Kidney (tissue), 14 donors: Measurements from ENCODE around the gene ZC3H15. TPM values are rescaled to one million over a fixed set of nuclear protein-coding genes. Genes with fewer than 3 reads are reported as not detected.
"Not testable (repeated sequence)": the region's sequence is repeated elsewhere in the genome, so short reads cannot be mapped to it uniquely, and the experiment has no call there.

Experiments used
- DNase-seq, 5 donors: peaks; one replicate each; pipeline ENCODE4 v3.0.0-alpha.2; 2013 to 2020
- FAIRE-seq: peaks from 2 replicates; lab custom pipeline; 2012; peaks lifted over from hg19 to GRCh38; lab: Jason Lieb, UNC
- H3K27ac ChIP-seq, 2 donors: one replicate each; pipeline ENCODE4 v1.7.0; 2013; ENCODE audit warnings: low read depth in 2 of 2, low read length in 2 of 2, inconsistent platforms in 1 of 2
- H3K27me3 ChIP-seq: one replicate; pipeline ENCODE4 v1.7.1; 2013; ENCODE audit warnings: low read length, inconsistent platforms; ENCODE audit not compliant: control insufficient read depth, insufficient read depth
- H3K36me3 ChIP-seq, 3 donors: one replicate each; pipeline versions ENCODE4 v1.7.0 to v1.7.1; 2013; ENCODE audit warnings: low read length in 3 of 3, control low read depth in 1 of 3, inconsistent platforms in 1 of 3; ENCODE audit not compliant: insufficient read depth in 3 of 3, control insufficient read depth in 2 of 3
- H3K4me1 ChIP-seq, 3 donors: one replicate each; pipeline versions ENCODE4 v1.7.0 to v1.7.1; 2013; ENCODE audit warnings: low read length in 3 of 3, inconsistent platforms in 1 of 3, low read depth in 1 of 3; ENCODE audit not compliant: control insufficient read depth in 2 of 3, insufficient read depth in 2 of 3
- H3K4me3 ChIP-seq, 3 donors: one replicate each; pipeline versions ENCODE4 v1.7.0 to v1.8.1; 2013; ENCODE audit warnings: low read length in 3 of 3, control low read depth in 1 of 3, inconsistent platforms in 1 of 3
- H3K9ac ChIP-seq, 3 donors: one replicate each; pipeline versions ENCODE4 v1.7.0 to v1.7.1; 2013; ENCODE audit warnings: low read length in 3 of 3, control low read depth in 1 of 3, inconsistent platforms in 1 of 3
- H3K9me3 ChIP-seq, 3 donors: one replicate each; pipeline versions ENCODE4 v1.7.0 to v1.7.1; 2013; ENCODE audit warnings: low read length in 3 of 3, control low read depth in 1 of 3, inconsistent platforms in 1 of 3; ENCODE audit not compliant: control insufficient read depth in 2 of 3, insufficient read depth in 1 of 3
- CTCF ChIP-seq: IDR thresholded peaks from 3 replicates; pipeline ENCODE4 v1.5.1; 2012; ENCODE audit warnings: mild to moderate bottlenecking, moderate library complexity, borderline replicate concordance; ENCODE audit not compliant: insufficient read depth; ENCODE audit errors: extremely low read depth
- intact Hi-C: fragments of 100-400 bp; cut with DNase I; formaldehyde crosslinking; loops from one replicate; pipeline ENCODE4 v1.11.1; 2022
- polyA plus RNA-seq: library from polyadenylated mRNA; stranded (reverse); fragments of 350-450 nt; fragmentation: Illumina TruSeq; extraction: RNeasy Lipid Tissue Mini Kit (QIAGEN cat#74804); gene quantifications from one replicate; pipeline ENCODE4 v1.2.3, GENCODE V29; 2014; ENCODE audit warnings: low read depth, low replicate concordance; ENCODE audit not compliant: insufficient read depth
- total RNA-seq: library from RNA; stranded (reverse); fragmentation: NEBNext Ultra II Directional; extraction: Animal tissue kit (Norgen Biotek cat#: 25700); gene quantifications from one replicate; pipeline ENCODE4 v1.2.1, GENCODE V29; 2021
- donor health status: control.
- donor health status: control.
- donor health status: control.
- donor health status: control.
- donor health status: control.
- donor health status: DM: yes; HTN: yes; CAD: no.
- donor health status: Normal renal cell carcinoma (clear cell type).

The ZC3H15 gene
- total and polyA plus RNA-seq, 2 donors from 2014 or later, result 45.3 to 51.5 TPM

GRCh38 chr2:186518291-186518690, 32.2 kb downstream of the ZC3H15 start:
- Histone ChIP-seq H3K4me1 (no peaks in the 10 kb centered on the region), H3K9ac (no peak overlapping the region), H3K27ac (no peak overlapping the region), H3K4me3 (no peak overlapping the region), H3K9me3 (no peaks in the 10 kb centered on the region), H3K36me3 (peaks cover 2 to 8% (median 4%) of the 10 kb centered on the region in 3 donors), H3K27me3 (no peaks in the 10 kb centered on the region)
- no peak for TF ChIP-seq CTCF
- DNase-seq (no peak), FAIRE-seq (no peak)
- intact Hi-C loops, result no loop called here

- no peak for TF ChIP-seq CTCF
- Histone ChIP-seq H3K36me3 (peaks cover 2 to 8% (median 4%) of the 10 kb centered on the region in 3 donors), H3K4me1 (no peaks in the 10 kb centered on the region), H3K27ac (no peak overlapping the region), H3K9ac (no peak overlapping the region), H3K9me3 (no peaks in the 10 kb centered on the region), H3K27me3 (no peaks in the 10 kb centered on the region), H3K4me3 (no peak overlapping the region)
- FAIRE-seq (no peak), DNase-seq (peak in 2 of 5 donors; percentile 53 to 64)
- intact Hi-C loops, result no loop called here
These were observed 32.9 kb downstream of the ZC3H15 start for GRCh38 chr2:186518945-186519344.

GRCh38 chr2:186521570-186522153, 35.6 kb downstream of the ZC3H15 start:
- FAIRE-seq, intact Hi-C loops: not testable (repeated sequence)

GRCh38 chr2:186522450-186522849, 36.4 kb downstream of the ZC3H15 start:
- TF ChIP-seq CTCF, result no peak
- no peak overlapping the region for H3K4me3 ChIP-seq
- no peaks in the 10 kb centered on the region for H3K4me1 ChIP-seq
- no peak overlapping the region for H3K9ac ChIP-seq
- intact Hi-C loops, result no loop called here
- no peaks in the 10 kb centered on the region for H3K27me3 ChIP-seq
- no peaks in the 10 kb centered on the region for H3K9me3 ChIP-seq
- no peak overlapping the region for H3K27ac ChIP-seq
- H3K36me3 ChIP-seq, result peaks cover 0 to 8% (median 4%) of the 10 kb centered on the region in 3 donors
- FAIRE-seq, result no peak
- DNase-seq, result no peak

More at GRCh38 chr2:186521570-186522153, 35.6 kb downstream of the ZC3H15 start:
- not testable (repeated sequence) for H3K9me3 ChIP-seq, H3K4me3 ChIP-seq, H3K36me3 ChIP-seq, H3K4me1 ChIP-seq, H3K27ac ChIP-seq, H3K27me3 ChIP-seq, DNase-seq, H3K9ac ChIP-seq
